WTC11 (cell line): ENCODE data around the gene RPL12. TPM values are rescaled to one million over a fixed set of nuclear protein-coding genes. Genes with fewer than 3 reads are reported as not detected.

Source experiments
- ATAC-seq: fragments of 200-7000 bp; cut with Tn5 transposase; 2 replicates; pipeline ENCODE4 v1.10.0; 2021; ENCODE audit warnings: mild to moderate bottlenecking, moderate library complexity
- CTCF ChIA-PET: fragments of 300-600 bp; sonication (Branson Sonifier 250); formaldehyde crosslinking; loops from one replicate; lab custom pipeline; 2021; ENCODE audit warnings: antibody characterized with exemption; lab: Charles Lee
- POLR2A ChIA-PET: fragments of 350-600 bp; sonication (Branson Sonifier 250); formaldehyde crosslinking; loops from one replicate; lab custom pipeline; 2021; ENCODE audit warnings: antibody characterized with exemption; lab: Charles Lee
- DNase-seq: peaks from one replicate; pipeline ENCODE4 v3.0.0; 2021; ENCODE audit warnings: low spot score
- H3K27ac Mint-ChIP-seq: 2 replicates; pipeline ENCODE4 v1.8.0; 2021; ENCODE audit warnings: mixed read lengths
- H3K27me3 Mint-ChIP-seq: 2 replicates; pipeline ENCODE4 v1.8.0; 2021; ENCODE audit warnings: low read depth, mild to moderate bottlenecking, moderate library complexity, mixed read lengths
- H3K36me3 Mint-ChIP-seq: 2 replicates; pipeline ENCODE4 v1.8.0; 2021; ENCODE audit warnings: mixed read lengths
- H3K4me1 Mint-ChIP-seq: 2 replicates; pipeline ENCODE4 v1.8.0; 2022; ENCODE audit warnings: mixed read lengths
- H3K4me3 Mint-ChIP-seq: 2 replicates; pipeline ENCODE4 v1.8.0; 2021; ENCODE audit warnings: mild to moderate bottlenecking, moderate library complexity, mixed read lengths
- H3K9me3 Mint-ChIP-seq: 2 replicates; pipeline ENCODE4 v1.8.0; 2021; ENCODE audit warnings: mixed read lengths
- EMX1 ChIP-seq: fragments of 250-450 bp; sonication (Bioruptor Pico); IDR thresholded peaks from 2 replicates; pipeline ENCODE4 v1.8.0; 2021; ENCODE audit warnings: mild to moderate bottlenecking
- ERG ChIP-seq: fragments of 250-450 bp; sonication (Bioruptor Pico); IDR thresholded peaks from 2 replicates; pipeline ENCODE4 v1.8.0; 2021; ENCODE audit warnings: mild to moderate bottlenecking
- GTF2I ChIP-seq: fragments of 250-450 bp; sonication (Bioruptor Pico); conservative IDR thresholded peaks from 2 replicates; pipeline ENCODE4 v1.4.0; 2021; ENCODE audit warnings: mild to moderate bottlenecking
- KAT7 ChIP-seq: sonication (generic); formaldehyde crosslinking; IDR thresholded peaks from 2 replicates; pipeline ENCODE4 v1.8.1; 2023; ENCODE audit warnings: missing genetic modification reagents, mild to moderate bottlenecking, borderline replicate concordance
- SMAD4 ChIP-seq: sonication (generic); formaldehyde crosslinking; IDR thresholded peaks from 2 replicates; pipeline ENCODE4 v1.8.0; 2022; ENCODE audit warnings: mild to moderate bottlenecking, missing genetic modification reagents
- TEAD1 ChIP-seq: sonication (generic); formaldehyde crosslinking; IDR thresholded peaks from 2 replicates; pipeline ENCODE4 v1.8.0; 2022; ENCODE audit warnings: mild to moderate bottlenecking, missing genetic modification reagents
- TEAD4 ChIP-seq: sonication (generic); formaldehyde crosslinking; IDR thresholded peaks from 2 replicates; pipeline ENCODE4 v1.8.0; 2022; ENCODE audit warnings: mild to moderate bottlenecking, missing genetic modification reagents
- ZNF219 ChIP-seq: sonication (generic); formaldehyde crosslinking; IDR thresholded peaks from 2 replicates; pipeline ENCODE4 v1.8.0; 2023; ENCODE audit warnings: missing genetic modification reagents, mild to moderate bottlenecking, borderline replicate concordance
- ZNF263 ChIP-seq: sonication (generic); formaldehyde crosslinking; IDR thresholded peaks from 2 replicates; pipeline ENCODE4 v1.8.1; 2022; ENCODE audit warnings: low read depth, mild to moderate bottlenecking, moderate library complexity, missing genetic modification reagents
- total RNA-seq: library from RNA; stranded (reverse); gene quantifications from 3 replicates; pipeline ENCODE4 v1.2.3, GENCODE V29; 2021
- TF ChIP-seq, protein P1 (sequence below): sonication (generic); formaldehyde crosslinking; IDR thresholded peaks from 2 replicates; pipeline ENCODE4 v1.8.1; 2023; ENCODE audit warnings: mild to moderate bottlenecking, missing genetic modification reagents, borderline replicate concordance
- TF ChIP-seq, protein P2 (sequence below): sonication (generic); formaldehyde crosslinking; IDR thresholded peaks from 2 replicates; pipeline ENCODE4 v1.8.1; 2022; ENCODE audit warnings: mild to moderate bottlenecking, moderate library complexity, missing genetic modification reagents
- TF ChIP-seq, protein P3 (sequence below): sonication (generic); formaldehyde crosslinking; IDR thresholded peaks from 2 replicates; pipeline ENCODE4 v1.8.1; 2022; ENCODE audit warnings: low read depth, missing genetic modification reagents, borderline replicate concordance
- TF ChIP-seq, protein P4 (sequence below): sonication (generic); formaldehyde crosslinking; IDR thresholded peaks from 2 replicates; pipeline ENCODE4 v1.8.0; 2022; ENCODE audit warnings: mild to moderate bottlenecking, missing genetic modification reagents
- TF ChIP-seq, protein P5 (sequence below): sonication (generic); formaldehyde crosslinking; IDR thresholded peaks from 2 replicates; pipeline ENCODE4 v1.8.1; 2022; ENCODE audit warnings: low read depth, mild to moderate bottlenecking, moderate library complexity, missing genetic modification reagents, borderline replicate concordance
- TF ChIP-seq, protein P6 (sequence below): fragments of 250-450 bp; sonication (Bioruptor Pico); IDR thresholded peaks from 2 replicates; pipeline ENCODE4 v1.9.0; 2021; ENCODE audit warnings: mild to moderate bottlenecking, borderline replicate concordance

The RPL12 gene
- total RNA-seq, 1 experiment from 2014 or later, result 1,902 TPM

- peak overlapping the region; percentile 85; the same call in 1 of the 2 replicates for H3K27ac Mint-ChIP-seq
- TF ChIP-seq SMAD4 (CRISPR knock-in tag), result no peak
- TF ChIP-seq ZNF219, result no peak
- TF ChIP-seq, all 79 proteins: peak for 0
- H3K4me1 Mint-ChIP-seq, result peaks cover 9% of the 10 kb centered on the region
- ChIA-PET POLR2A (interaction anchor here (0.7 kb wide), 1 partner anchor 35 kb away, joined by 3 read pairs; no protein-coding TSS in a partner anchor), CTCF (interaction anchor here (1.0 to 1.7 kb wide), 2 partner anchors 32 to 43 kb away, joined by 3 to 4 read pairs; no protein-coding TSS in a partner anchor)
- H3K36me3 Mint-ChIP-seq, result peaks cover 40% of the 10 kb centered on the region
- DNase-seq, result peak; percentile 31
- H3K27me3 Mint-ChIP-seq, result no peaks in the 10 kb centered on the region
- no peak overlapping the region for H3K4me3 Mint-ChIP-seq
- no peaks in the 10 kb centered on the region for H3K9me3 Mint-ChIP-seq
- peak; percentile 55 for ATAC-seq
These were observed 6.1 kb upstream of the RPL12 start for GRCh38 chr9:127457191-127457878.

DNA sequence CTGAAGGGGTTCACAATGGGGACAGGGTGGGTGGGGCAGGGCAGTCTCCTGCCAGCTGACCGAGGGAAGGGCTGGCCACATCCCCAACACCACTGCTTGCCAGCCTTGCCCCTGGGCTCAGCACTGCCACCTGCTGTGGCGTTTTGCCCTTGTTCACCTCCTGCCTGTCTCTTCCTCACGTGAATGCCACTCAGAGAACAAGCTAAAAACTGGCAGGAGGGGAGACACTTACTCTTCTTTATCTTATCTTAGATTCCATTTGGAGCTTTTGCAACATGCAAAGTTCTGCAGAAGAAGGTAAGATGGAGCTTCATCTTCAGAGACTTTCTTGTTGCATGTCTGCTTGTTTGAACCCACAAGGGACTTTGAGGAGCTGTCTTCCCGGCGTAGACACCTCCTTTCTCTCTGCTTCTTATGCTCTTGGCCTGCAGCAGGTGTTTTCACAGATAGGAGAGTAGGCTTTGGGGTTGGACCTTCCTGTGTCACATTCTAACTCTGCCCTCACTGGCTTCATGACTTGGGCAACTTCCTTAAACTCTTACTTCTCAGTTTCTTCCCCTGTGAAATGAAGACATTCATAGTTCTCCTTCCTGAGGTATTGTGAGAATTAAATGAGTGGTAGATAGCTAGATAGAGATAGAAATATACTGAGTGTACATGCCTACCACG lies 4.3 kb upstream of the RPL12 start:
- Mint-ChIP-seq H3K4me1 (peaks cover 11% of the 10 kb centered on the region), H3K36me3 (peaks cover 36% of the 10 kb centered on the region), H3K9me3 (no peaks in the 10 kb centered on the region), H3K4me3 (no peak overlapping the region), H3K27ac (peak overlapping the region; percentile 30), H3K27me3 (no peaks in the 10 kb centered on the region)
- POLR2A ChIA-PET, result no interaction called here
- TF ChIP-seq TEAD4 (CRISPR knock-in tag), result no peak
- TF ChIP-seq KAT7 (CRISPR knock-in tag), result no peak
- TF ChIP-seq, protein P1, sequence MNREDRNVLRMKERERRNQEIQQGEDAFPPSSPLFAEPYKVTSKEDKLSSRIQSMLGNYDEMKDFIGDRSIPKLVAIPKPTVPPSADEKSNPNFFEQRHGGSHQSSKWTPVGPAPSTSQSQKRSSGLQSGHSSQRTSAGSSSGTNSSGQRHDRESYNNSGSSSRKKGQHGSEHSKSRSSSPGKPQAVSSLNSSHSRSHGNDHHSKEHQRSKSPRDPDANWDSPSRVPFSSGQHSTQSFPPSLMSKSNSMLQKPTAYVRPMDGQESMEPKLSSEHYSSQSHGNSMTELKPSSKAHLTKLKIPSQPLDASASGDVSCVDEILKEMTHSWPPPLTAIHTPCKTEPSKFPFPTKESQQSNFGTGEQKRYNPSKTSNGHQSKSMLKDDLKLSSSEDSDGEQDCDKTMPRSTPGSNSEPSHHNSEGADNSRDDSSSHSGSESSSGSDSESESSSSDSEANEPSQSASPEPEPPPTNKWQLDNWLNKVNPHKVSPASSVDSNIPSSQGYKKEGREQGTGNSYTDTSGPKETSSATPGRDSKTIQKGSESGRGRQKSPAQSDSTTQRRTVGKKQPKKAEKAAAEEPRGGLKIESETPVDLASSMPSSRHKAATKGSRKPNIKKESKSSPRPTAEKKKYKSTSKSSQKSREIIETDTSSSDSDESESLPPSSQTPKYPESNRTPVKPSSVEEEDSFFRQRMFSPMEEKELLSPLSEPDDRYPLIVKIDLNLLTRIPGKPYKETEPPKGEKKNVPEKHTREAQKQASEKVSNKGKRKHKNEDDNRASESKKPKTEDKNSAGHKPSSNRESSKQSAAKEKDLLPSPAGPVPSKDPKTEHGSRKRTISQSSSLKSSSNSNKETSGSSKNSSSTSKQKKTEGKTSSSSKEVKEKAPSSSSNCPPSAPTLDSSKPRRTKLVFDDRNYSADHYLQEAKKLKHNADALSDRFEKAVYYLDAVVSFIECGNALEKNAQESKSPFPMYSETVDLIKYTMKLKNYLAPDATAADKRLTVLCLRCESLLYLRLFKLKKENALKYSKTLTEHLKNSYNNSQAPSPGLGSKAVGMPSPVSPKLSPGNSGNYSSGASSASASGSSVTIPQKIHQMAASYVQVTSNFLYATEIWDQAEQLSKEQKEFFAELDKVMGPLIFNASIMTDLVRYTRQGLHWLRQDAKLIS, result no peak
- TF ChIP-seq, protein P2, sequence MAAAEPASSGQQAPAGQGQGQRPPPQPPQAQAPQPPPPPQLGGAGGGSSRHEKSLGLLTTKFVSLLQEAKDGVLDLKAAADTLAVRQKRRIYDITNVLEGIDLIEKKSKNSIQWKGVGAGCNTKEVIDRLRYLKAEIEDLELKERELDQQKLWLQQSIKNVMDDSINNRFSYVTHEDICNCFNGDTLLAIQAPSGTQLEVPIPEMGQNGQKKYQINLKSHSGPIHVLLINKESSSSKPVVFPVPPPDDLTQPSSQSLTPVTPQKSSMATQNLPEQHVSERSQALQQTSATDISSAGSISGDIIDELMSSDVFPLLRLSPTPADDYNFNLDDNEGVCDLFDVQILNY, result no peak
- TF ChIP-seq ZNF263, result no peak
- no peak for TF ChIP-seq EMX1
- TF ChIP-seq ERG, result no peak
- TF ChIP-seq, protein P3, sequence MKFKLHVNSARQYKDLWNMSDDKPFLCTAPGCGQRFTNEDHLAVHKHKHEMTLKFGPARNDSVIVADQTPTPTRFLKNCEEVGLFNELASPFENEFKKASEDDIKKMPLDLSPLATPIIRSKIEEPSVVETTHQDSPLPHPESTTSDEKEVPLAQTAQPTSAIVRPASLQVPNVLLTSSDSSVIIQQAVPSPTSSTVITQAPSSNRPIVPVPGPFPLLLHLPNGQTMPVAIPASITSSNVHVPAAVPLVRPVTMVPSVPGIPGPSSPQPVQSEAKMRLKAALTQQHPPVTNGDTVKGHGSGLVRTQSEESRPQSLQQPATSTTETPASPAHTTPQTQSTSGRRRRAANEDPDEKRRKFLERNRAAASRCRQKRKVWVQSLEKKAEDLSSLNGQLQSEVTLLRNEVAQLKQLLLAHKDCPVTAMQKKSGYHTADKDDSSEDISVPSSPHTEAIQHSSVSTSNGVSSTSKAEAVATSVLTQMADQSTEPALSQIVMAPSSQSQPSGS (CRISPR knock-in tag), result no peak
- TF ChIP-seq, protein P4, sequence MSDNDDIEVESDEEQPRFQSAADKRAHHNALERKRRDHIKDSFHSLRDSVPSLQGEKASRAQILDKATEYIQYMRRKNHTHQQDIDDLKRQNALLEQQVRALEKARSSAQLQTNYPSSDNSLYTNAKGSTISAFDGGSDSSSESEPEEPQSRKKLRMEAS, result no peak
- no peak for TF ChIP-seq TEAD1
- TF ChIP-seq, protein P5, sequence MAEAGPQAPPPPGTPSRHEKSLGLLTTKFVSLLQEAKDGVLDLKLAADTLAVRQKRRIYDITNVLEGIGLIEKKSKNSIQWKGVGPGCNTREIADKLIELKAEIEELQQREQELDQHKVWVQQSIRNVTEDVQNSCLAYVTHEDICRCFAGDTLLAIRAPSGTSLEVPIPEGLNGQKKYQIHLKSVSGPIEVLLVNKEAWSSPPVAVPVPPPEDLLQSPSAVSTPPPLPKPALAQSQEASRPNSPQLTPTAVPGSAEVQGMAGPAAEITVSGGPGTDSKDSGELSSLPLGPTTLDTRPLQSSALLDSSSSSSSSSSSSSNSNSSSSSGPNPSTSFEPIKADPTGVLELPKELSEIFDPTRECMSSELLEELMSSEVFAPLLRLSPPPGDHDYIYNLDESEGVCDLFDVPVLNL (CRISPR knock-in tag), result no peak
- TF ChIP-seq GTF2I (CRISPR knock-in tag), result no peak
- TF ChIP-seq, protein P6, sequence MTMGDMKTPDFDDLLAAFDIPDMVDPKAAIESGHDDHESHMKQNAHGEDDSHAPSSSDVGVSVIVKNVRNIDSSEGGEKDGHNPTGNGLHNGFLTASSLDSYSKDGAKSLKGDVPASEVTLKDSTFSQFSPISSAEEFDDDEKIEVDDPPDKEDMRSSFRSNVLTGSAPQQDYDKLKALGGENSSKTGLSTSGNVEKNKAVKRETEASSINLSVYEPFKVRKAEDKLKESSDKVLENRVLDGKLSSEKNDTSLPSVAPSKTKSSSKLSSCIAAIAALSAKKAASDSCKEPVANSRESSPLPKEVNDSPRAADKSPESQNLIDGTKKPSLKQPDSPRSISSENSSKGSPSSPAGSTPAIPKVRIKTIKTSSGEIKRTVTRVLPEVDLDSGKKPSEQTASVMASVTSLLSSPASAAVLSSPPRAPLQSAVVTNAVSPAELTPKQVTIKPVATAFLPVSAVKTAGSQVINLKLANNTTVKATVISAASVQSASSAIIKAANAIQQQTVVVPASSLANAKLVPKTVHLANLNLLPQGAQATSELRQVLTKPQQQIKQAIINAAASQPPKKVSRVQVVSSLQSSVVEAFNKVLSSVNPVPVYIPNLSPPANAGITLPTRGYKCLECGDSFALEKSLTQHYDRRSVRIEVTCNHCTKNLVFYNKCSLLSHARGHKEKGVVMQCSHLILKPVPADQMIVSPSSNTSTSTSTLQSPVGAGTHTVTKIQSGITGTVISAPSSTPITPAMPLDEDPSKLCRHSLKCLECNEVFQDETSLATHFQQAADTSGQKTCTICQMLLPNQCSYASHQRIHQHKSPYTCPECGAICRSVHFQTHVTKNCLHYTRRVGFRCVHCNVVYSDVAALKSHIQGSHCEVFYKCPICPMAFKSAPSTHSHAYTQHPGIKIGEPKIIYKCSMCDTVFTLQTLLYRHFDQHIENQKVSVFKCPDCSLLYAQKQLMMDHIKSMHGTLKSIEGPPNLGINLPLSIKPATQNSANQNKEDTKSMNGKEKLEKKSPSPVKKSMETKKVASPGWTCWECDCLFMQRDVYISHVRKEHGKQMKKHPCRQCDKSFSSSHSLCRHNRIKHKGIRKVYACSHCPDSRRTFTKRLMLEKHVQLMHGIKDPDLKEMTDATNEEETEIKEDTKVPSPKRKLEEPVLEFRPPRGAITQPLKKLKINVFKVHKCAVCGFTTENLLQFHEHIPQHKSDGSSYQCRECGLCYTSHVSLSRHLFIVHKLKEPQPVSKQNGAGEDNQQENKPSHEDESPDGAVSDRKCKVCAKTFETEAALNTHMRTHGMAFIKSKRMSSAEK (CRISPR knock-in tag), result no peak
- no peak for ATAC-seq
- CTCF ChIA-PET, result interaction anchor here (0.6 to 1.7 kb wide), 11 partner anchors 10 to 231 kb away, joined by 3 to 6 read pairs (median 3); partner anchors contain the start of genes SLC2A8 and ZNF79
- no peak for DNase-seq
